Lower lobe of right lung (tissue), 2 donors: ENCODE measurements around the gene RNPEPL1. TPM values are rescaled to one million over a fixed set of nuclear protein-coding genes. Genes with fewer than 3 reads are reported as not detected.
A peak's percentile ranks its signal among the peaks of the same experiment; 100 is the strongest.

Experiments used
- ATAC-seq, 2 donors: fragments of 200-7000 bp; cut with Tn5 transposase; one replicate each; pipeline ENCODE4 v1.9.1; 2020 to 2022; ENCODE audit warnings: mild to moderate bottlenecking in 2 of 2, moderate library complexity in 2 of 2
- DNase-seq: peaks from one replicate; pipeline ENCODE4 v3.0.0-alpha.2; 2020
- H3K27ac ChIP-seq: fragments of 200-600 bp; one replicate; pipeline ENCODE4 v1.8.0; 2022
- H3K27me3 ChIP-seq: fragments of 200-600 bp; one replicate; pipeline ENCODE4 v1.8.0; 2022; ENCODE audit warnings: low read depth
- H3K36me3 ChIP-seq: fragments of 200-600 bp; one replicate; pipeline ENCODE4 v1.8.0; 2022; ENCODE audit warnings: mild to moderate bottlenecking
- H3K4me1 ChIP-seq: fragments of 200-600 bp; one replicate; pipeline ENCODE4 v1.8.0; 2022
- H3K4me3 ChIP-seq: fragments of 200-600 bp; one replicate; pipeline ENCODE4 v1.8.0; 2022; ENCODE audit warnings: mild to moderate bottlenecking
- H3K9me3 ChIP-seq: fragments of 200-600 bp; one replicate; pipeline ENCODE4 v1.8.0; 2022
- CTCF ChIP-seq: fragments of 200-600 bp; IDR thresholded peaks from one replicate; pipeline ENCODE4 v1.8.0; 2022; ENCODE audit warnings: antibody characterized with exemption, mild to moderate bottlenecking
- intact Hi-C: fragments of 100-400 bp; cut with DNase I; formaldehyde crosslinking; loops from one replicate; pipeline ENCODE4 v1.11.0; 2022
- total RNA-seq: library from RNA; stranded (reverse); fragmentation: NEBNext Ultra II Directional; extraction: Animal tissue kit (Norgen Biotek cat#: 25700); gene quantifications from one replicate; pipeline ENCODE4 v1.2.1, GENCODE V29; 2021
- donor health status: DM: no; HTN: yes; CAD: no; lungs with severe emphysema.

The RNPEPL1 gene
- total RNA-seq, 1 donor from 2014 or later, result 102 TPM

GRCh38 chr2:240588669-240589068, 20.4 kb downstream of the RNPEPL1 start:
- intact Hi-C loops, result no loop called here
- peaks cover 31% of the 10 kb centered on the region for H3K4me1 ChIP-seq

GRCh38 chr2:240589375-240589774, 21.1 kb downstream of the RNPEPL1 start:
- DNase-seq (peak; percentile 24), ATAC-seq (no peak)
- H3K36me3 ChIP-seq, result peaks cover 49% of the 10 kb centered on the region

More at GRCh38 chr2:240588669-240589068, 20.4 kb downstream of the RNPEPL1 start:
- no peak overlapping the region for H3K27ac ChIP-seq
- no peak for ATAC-seq
- no peaks in the 10 kb centered on the region for H3K27me3 ChIP-seq
- no peak for TF ChIP-seq CTCF
- peaks cover 44% of the 10 kb centered on the region for H3K36me3 ChIP-seq
- H3K9me3 ChIP-seq, result no peaks in the 10 kb centered on the region
- H3K4me3 ChIP-seq, result no peak overlapping the region
- DNase-seq, result peak; percentile 20

GRCh38 chr2:240589850-240590525, 21.7 kb downstream of the RNPEPL1 start:
- no peaks in the 10 kb centered on the region for H3K9me3 ChIP-seq
- no peak overlapping the region for H3K4me3 ChIP-seq
- peak; percentile 24 for DNase-seq
- H3K36me3 ChIP-seq, result peaks cover 53% of the 10 kb centered on the region
- intact Hi-C loops, result no loop called here
- no peak for TF ChIP-seq CTCF
- H3K27ac ChIP-seq, result no peak overlapping the region
- no peaks in the 10 kb centered on the region for H3K27me3 ChIP-seq
- ATAC-seq, result no peak
- H3K4me1 ChIP-seq, result peaks cover 22% of the 10 kb centered on the region

More at GRCh38 chr2:240589375-240589774, 21.1 kb downstream of the RNPEPL1 start:
- Histone ChIP-seq H3K4me1 (peaks cover 28% of the 10 kb centered on the region), H3K4me3 (no peak overlapping the region), H3K27me3 (no peaks in the 10 kb centered on the region), H3K27ac (no peak overlapping the region), H3K9me3 (no peaks in the 10 kb centered on the region)
- TF ChIP-seq CTCF, result no peak
- intact Hi-C loops, result no loop called here

GRCh38 chr2:240590681-240591111, 22.4 kb downstream of the RNPEPL1 start:
- ATAC-seq, result no peak
- no peaks in the 10 kb centered on the region for H3K27me3 ChIP-seq
- intact Hi-C loops, result no loop called here
- no peak overlapping the region for H3K4me3 ChIP-seq
- DNase-seq, result peak; percentile 41
- no peak for TF ChIP-seq CTCF
- H3K4me1 ChIP-seq, result peaks cover 15% of the 10 kb centered on the region
- peaks cover 60% of the 10 kb centered on the region for H3K36me3 ChIP-seq
- no peaks in the 10 kb centered on the region for H3K9me3 ChIP-seq
- H3K27ac ChIP-seq, result no peak overlapping the region

GRCh38 chr2:240591226-240591625, 22.9 kb downstream of the RNPEPL1 start:
- ATAC-seq, result no peak
- DNase-seq, result no peak
- TF ChIP-seq CTCF, result no peak
- Histone ChIP-seq H3K27me3 (no peaks in the 10 kb centered on the region), H3K27ac (no peak overlapping the region), H3K36me3 (peaks cover 64% of the 10 kb centered on the region), H3K9me3 (no peaks in the 10 kb centered on the region), H3K4me3 (no peak overlapping the region), H3K4me1 (peaks cover 15% of the 10 kb centered on the region)
- intact Hi-C loops, result no loop called here
